ENCODE data around the gene TENM4. TPM values are rescaled to one million over a fixed set of nuclear protein-coding genes. Genes with fewer than 3 reads are reported as not detected.

TENM4 gene
- polyA plus RNA-seq, 1 experiment = 5.5 TPM

DNA sequence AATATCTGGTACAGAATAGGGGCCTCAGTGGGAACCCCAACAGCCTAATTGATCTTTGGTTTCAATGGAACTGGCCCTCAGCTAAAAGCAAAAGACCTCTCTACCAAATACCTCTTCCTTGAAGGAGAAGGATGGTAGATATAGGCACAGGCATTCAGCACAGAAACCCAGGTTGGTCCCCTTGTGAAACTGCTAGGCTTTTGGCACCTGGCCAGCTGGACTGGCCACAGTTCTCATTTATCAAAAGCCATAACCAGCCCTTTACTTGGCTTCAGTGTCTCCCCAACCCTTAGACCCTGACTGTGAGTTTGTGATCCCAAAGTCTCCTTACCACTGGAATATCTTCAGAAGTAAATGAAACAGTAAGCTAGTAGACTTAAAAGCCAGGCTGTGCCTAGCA is 152.9 kb downstream of the TENM4 start:
- Histone ChIP-seq H3K4me3 (ENCODE audit: low read depth, low read length) (no peak overlapping the region), H3K27ac (ENCODE audit: low read depth, low read length) (no peak overlapping the region), H3K27me3 (ENCODE audit: control insufficient read depth, insufficient read depth, low read length) (no peaks in the 10 kb centered on the region), H3K9me3 (ENCODE audit: control insufficient read depth, insufficient read depth, low read length) (no peaks in the 10 kb centered on the region)
- ChIA-PET POLR2A (no interaction called here), CTCF (interaction anchor here (0.6 kb wide), 1 partner anchor 152 kb away, joined by 3 read pairs; no protein-coding TSS in a partner anchor)
- no peak for DNase-seq (ENCODE audit: low read depth, low spot score)
- TF ChIP-seq, protein P1, sequence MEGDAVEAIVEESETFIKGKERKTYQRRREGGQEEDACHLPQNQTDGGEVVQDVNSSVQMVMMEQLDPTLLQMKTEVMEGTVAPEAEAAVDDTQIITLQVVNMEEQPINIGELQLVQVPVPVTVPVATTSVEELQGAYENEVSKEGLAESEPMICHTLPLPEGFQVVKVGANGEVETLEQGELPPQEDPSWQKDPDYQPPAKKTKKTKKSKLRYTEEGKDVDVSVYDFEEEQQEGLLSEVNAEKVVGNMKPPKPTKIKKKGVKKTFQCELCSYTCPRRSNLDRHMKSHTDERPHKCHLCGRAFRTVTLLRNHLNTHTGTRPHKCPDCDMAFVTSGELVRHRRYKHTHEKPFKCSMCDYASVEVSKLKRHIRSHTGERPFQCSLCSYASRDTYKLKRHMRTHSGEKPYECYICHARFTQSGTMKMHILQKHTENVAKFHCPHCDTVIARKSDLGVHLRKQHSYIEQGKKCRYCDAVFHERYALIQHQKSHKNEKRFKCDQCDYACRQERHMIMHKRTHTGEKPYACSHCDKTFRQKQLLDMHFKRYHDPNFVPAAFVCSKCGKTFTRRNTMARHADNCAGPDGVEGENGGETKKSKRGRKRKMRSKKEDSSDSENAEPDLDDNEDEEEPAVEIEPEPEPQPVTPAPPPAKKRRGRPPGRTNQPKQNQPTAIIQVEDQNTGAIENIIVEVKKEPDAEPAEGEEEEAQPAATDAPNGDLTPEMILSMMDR (IDR thresholded peaks at IDR 0.05; ENCODE audit: low read depth, low read length) = no peak

DNA sequence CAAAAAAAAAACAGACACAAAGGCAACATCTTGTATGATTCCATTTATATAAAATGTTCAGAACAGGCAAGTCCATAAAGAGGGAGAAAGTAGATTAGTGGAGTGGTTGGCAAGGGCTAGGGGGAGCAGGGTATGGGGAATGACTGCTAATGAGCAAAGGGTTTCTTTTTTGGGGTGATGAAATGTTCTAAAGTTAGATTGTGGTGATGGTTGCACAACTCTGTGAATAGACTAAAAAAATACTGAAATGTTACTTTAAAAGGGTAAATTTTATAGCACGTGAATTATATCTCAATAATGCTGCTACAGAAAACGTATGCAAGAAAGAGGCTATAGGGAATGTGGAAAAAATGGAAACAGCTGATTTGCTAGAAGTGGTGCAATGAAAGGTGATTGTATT is 155.1 kb downstream of the TENM4 start:
- TF ChIP-seq, protein P1 (IDR thresholded peaks at IDR 0.05; ENCODE audit: low read depth, low read length) = no peak
- no peak for DNase-seq (ENCODE audit: low read depth, low spot score)
- ChIA-PET POLR2A (no interaction called here), CTCF (no interaction called here)
- H3K9me3 ChIP-seq (ENCODE audit: control insufficient read depth, insufficient read depth, low read length) = no peaks in the 10 kb centered on the region
- H3K27me3 ChIP-seq (ENCODE audit: control insufficient read depth, insufficient read depth, low read length) = no peaks in the 10 kb centered on the region
- H3K27ac ChIP-seq (ENCODE audit: low read depth, low read length) = no peak overlapping the region
- H3K4me3 ChIP-seq (ENCODE audit: low read depth, low read length) = no peak overlapping the region

DNA sequence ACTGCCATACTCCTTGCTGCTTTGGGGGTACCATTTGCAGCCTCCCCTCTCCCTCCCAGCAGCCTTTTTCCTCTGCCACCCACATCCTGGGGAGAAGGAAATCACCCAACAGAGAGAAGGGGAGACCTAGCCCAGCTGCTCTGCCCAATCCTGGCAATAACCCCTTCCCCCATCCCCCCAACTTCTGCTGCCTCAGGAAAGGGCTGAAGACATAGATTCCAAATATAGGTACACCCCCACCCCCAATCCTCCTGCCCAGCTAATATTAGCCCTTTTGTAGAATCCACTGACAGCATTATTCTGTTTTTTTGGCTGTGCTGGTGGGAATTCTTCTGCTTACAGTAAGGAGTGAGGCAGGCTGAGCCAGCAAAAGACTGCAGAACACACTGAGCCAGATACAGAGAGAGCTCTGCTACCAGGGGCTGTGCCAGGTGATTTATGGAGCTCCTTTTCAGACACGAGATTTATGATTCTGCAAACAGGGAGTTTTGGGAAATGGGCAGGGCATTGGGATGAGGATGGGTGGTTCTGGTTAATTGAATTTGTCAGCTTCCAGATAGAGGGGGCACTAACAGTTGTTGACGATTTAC is 164.0 kb downstream of the TENM4 start:
- H3K4me3 ChIP-seq (ENCODE audit: low read depth, low read length) = no peak overlapping the region
- ChIA-PET POLR2A (no interaction called here), CTCF (no interaction called here)
- H3K27me3 ChIP-seq (ENCODE audit: control insufficient read depth, insufficient read depth, low read length) = no peaks in the 10 kb centered on the region
- TF ChIP-seq, protein P1 (IDR thresholded peaks at IDR 0.05; ENCODE audit: low read depth, low read length) = no peak
- H3K27ac ChIP-seq (ENCODE audit: low read depth, low read length) = no peak overlapping the region
- no peak for DNase-seq (ENCODE audit: low read depth, low spot score)
- no peaks in the 10 kb centered on the region for H3K9me3 ChIP-seq (ENCODE audit: control insufficient read depth, insufficient read depth, low read length)

DNA sequence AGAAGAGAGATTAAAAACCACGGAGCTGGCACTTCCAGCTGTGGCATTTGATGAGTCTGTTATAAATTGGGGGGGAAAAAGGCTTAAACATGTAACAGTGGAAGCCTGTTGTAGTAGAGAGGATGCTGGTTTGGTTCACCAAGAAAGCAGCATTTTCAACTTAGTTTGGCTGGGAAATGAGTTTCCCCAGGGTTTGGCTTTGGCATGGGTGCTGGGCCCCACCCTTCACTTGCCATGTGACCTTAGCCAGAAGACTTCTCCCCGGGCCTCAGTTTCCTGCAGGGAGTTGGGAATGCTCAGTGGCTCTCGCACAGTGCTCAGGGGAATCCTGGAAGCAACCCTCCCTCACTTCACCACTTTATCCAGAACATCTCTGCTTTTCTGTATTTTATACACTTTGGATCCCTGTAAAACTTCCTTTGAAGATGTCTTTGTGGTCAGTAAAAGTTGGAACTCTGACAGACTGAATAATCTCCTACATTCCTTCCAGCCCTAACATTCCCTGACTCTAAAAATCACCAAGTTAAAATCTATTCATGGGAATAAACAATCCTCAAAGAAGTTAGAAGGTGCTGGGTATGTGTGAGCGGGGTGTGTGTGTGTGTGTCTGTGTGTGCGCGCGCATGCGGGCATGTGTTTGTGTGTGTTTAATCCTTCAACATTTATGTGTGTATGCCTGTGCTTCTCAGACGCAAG is 166.0 kb downstream of the TENM4 start:
- ChIA-PET CTCF (no interaction called here), POLR2A (no interaction called here)
- peak; percentile 52 for DNase-seq (ENCODE audit: low read depth, low spot score)
- Histone ChIP-seq H3K27me3 (ENCODE audit: control insufficient read depth, insufficient read depth, low read length) (no peaks in the 10 kb centered on the region), H3K4me3 (ENCODE audit: low read depth, low read length) (no peak overlapping the region), H3K27ac (ENCODE audit: low read depth, low read length) (no peak overlapping the region), H3K9me3 (ENCODE audit: control insufficient read depth, insufficient read depth, low read length) (no peaks in the 10 kb centered on the region)
- TF ChIP-seq, protein P1 (IDR thresholded peaks at IDR 0.05; ENCODE audit: low read depth, low read length) = no peak

DNA sequence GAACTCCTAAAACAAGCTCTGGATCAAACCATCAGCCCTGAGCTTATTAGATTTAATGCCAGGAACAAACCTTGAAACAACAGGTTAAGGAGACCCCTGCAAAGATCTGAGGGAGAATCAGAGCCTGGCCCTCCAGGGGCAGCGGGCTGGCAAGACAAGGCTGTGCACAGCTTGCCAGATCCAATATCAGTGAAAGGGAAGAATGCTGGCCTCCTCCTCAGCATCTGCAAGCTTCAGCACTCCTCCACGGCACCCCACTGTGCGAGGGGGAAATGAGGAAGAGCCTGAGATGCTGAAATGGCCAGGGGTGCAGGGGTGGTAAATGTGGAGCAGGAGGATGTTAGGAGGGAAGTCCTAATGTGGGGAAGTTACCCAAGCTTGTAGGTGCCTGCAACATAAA is 167.0 kb downstream of the TENM4 start:
- no peak overlapping the region for H3K4me3 ChIP-seq (ENCODE audit: low read depth, low read length)
- POLR2A ChIA-PET = no interaction called here
- TF ChIP-seq, protein P1 (IDR thresholded peaks at IDR 0.05; ENCODE audit: low read depth, low read length) = no peak
- H3K27ac ChIP-seq (ENCODE audit: low read depth, low read length) = no peak overlapping the region
- DNase-seq (ENCODE audit: low read depth, low spot score) = no peak
- CTCF ChIA-PET = interaction anchor here (0.5 kb wide), 1 partner anchor 234 kb away, joined by 5 read pairs; no protein-coding TSS in a partner anchor
- no peaks in the 10 kb centered on the region for H3K9me3 ChIP-seq (ENCODE audit: control insufficient read depth, insufficient read depth, low read length)
- H3K27me3 ChIP-seq (ENCODE audit: control insufficient read depth, insufficient read depth, low read length) = no peaks in the 10 kb centered on the region
